GM06990 (cell line): ENCODE results near the gene TBX21.

Source experiments
- DNase-seq: peaks from one replicate; pipeline ENCODE4 v3.0.0-alpha.2; 2011; ENCODE audit not compliant: insufficient read length; ENCODE audit errors: extremely low read depth
- H3K27me3 ChIP-seq: replicated peaks from 2 replicates; pipeline ENCODE4 v1.6.0; 2011; ENCODE audit warnings: low read length; ENCODE audit not compliant: control insufficient read depth, insufficient read depth
- H3K36me3 ChIP-seq: 2 replicates; pipeline ENCODE4 v1.5.1; 2011; ENCODE audit warnings: low read length; ENCODE audit not compliant: control insufficient read depth, insufficient read depth
- H3K4me3 ChIP-seq: replicated peaks from 2 replicates; pipeline ENCODE4 v1.5.1; 2011; ENCODE audit warnings: low read depth, mild to moderate bottlenecking, control low read depth, low read length
- TF ChIP-seq, protein P1 (sequence below): IDR thresholded peaks from 2 replicates; pipeline ENCODE4 v1.5.1; 2011; ENCODE audit warnings: low read length, control low read depth, mild to moderate bottlenecking, inconsistent platforms; ENCODE audit not compliant: insufficient read depth, poor library complexity, severe bottlenecking

TBX21 gene

DNA sequence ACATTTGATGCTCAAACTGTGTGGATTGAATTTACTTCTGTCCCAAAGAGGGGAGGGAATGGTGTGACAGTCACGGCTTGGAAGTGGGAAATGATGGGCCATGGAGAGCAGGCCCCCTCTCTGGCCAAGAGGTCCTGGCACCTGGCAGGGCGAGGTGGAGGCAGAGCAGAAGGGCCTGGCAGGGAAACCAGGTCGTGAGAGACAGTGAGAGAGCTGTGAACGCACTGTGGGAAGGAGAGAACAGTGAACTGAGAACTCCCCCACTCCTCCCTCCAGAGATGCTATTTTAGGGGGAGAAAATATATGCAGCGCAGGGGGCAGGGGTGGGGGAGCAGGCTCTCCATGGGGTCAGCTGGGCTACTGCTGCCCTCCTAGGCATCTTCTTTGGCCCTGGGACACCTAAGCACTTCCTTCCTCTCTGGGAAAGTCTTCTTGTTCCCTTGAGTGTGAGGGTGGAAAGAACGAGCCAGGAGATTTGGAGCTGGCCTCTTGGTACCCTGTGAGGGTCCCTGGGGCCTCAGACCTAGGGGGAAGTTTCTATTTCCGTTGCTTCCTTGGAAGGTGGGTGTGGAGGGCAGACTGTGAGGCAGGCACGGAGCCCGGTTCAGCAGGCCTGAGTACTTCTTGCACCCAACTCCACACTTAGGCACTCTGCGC, 17.2 kb upstream of the TBX21 start:
- no peak overlapping the region for H3K4me3 ChIP-seq
- TF ChIP-seq, protein P1, sequence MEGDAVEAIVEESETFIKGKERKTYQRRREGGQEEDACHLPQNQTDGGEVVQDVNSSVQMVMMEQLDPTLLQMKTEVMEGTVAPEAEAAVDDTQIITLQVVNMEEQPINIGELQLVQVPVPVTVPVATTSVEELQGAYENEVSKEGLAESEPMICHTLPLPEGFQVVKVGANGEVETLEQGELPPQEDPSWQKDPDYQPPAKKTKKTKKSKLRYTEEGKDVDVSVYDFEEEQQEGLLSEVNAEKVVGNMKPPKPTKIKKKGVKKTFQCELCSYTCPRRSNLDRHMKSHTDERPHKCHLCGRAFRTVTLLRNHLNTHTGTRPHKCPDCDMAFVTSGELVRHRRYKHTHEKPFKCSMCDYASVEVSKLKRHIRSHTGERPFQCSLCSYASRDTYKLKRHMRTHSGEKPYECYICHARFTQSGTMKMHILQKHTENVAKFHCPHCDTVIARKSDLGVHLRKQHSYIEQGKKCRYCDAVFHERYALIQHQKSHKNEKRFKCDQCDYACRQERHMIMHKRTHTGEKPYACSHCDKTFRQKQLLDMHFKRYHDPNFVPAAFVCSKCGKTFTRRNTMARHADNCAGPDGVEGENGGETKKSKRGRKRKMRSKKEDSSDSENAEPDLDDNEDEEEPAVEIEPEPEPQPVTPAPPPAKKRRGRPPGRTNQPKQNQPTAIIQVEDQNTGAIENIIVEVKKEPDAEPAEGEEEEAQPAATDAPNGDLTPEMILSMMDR, result no peak
- H3K27me3 ChIP-seq, result peaks cover 4% of the 10 kb centered on the region
- no peak for DNase-seq
- H3K36me3 ChIP-seq, result no peaks in the 10 kb centered on the region

DNA sequence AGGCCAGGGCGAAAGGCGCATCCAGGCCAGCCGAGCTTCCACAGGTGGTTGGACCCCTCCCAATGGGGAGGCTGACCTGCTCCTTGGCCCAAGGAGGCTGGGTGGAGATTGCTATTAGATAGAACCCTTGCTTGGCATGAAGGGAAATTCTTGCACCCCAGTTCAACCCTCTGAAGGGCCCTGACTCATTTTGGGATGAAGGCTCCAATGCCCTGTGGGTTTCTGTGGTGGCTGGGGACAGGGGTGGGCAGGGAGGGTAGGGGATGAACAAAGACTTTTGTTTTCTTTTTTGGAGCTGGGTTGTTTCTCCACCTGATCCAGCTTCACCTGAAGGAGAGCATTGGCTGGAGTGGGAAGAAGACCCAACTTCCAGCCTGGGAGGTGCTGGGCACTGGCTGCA, 16.7 kb upstream of the TBX21 start:
- Histone ChIP-seq H3K4me3 (no peak overlapping the region), H3K27me3 (peaks cover 4% of the 10 kb centered on the region), H3K36me3 (no peaks in the 10 kb centered on the region)
- TF ChIP-seq, protein P1, result no peak
- no peak for DNase-seq

DNA sequence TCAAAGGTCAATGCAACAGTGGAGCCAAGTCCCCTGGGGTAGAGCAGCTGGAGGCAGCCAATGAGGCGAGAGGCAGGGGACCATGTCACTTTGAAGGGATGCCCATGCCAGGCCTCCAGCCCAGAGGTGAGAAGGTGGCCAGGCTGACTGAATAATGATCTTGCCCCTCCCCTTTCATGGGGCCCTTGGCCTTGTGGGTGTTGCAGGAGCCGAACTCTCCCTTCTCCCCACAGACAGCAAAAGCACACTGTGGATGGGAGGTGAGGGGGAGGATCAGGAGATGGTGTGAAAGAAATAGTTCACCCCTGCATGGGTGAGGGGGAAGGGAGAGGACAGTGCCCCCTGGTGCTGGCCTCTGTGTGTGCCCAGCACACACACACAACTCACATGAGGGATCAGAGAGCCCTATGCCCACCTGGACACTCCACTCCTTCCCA, 15.8 kb upstream of the TBX21 start:
- H3K27me3 ChIP-seq, result peaks cover 5% of the 10 kb centered on the region

DNA sequence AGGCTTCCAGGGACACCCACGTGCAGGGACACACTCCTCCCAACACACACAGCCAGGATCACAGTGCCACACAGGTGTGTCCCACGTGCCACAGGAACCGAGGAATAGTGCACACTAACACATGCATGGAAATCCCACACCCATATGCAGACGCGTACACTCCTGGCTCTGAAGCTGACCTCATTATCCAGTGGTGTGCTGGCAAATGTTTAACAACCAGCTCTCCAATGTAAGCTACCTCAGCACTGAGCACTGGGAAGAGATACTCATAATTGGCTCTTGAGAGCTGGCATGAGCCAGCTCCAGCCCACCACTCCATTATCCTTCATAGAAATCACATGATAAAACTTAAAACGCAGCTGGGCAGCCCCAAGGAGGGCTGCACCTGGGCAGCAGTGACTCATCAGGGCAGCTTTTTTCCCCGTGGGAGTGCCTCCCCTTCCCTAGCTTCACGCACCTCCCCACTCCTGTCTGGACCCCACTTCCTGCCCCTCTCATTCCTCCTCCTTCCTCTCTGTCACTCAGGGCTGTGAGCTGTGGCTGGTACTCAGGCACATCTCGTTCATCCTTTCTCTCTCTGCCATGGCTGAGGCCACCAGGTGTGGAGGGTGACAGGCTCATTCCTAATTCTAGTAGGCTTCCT, 14.9 kb upstream of the TBX21 start:
- TF ChIP-seq, protein P1, result no peak
- Histone ChIP-seq H3K4me3 (no peak overlapping the region), H3K27me3 (peaks cover 5% of the 10 kb centered on the region), H3K36me3 (no peaks in the 10 kb centered on the region)
- DNase-seq, result no peak

More for the DNA sequence above, 15.8 kb upstream of the TBX21 start:
- Histone ChIP-seq H3K4me3 (no peak overlapping the region), H3K36me3 (no peaks in the 10 kb centered on the region)
- DNase-seq, result no peak
- TF ChIP-seq, protein P1, result peak; percentile 38

DNA sequence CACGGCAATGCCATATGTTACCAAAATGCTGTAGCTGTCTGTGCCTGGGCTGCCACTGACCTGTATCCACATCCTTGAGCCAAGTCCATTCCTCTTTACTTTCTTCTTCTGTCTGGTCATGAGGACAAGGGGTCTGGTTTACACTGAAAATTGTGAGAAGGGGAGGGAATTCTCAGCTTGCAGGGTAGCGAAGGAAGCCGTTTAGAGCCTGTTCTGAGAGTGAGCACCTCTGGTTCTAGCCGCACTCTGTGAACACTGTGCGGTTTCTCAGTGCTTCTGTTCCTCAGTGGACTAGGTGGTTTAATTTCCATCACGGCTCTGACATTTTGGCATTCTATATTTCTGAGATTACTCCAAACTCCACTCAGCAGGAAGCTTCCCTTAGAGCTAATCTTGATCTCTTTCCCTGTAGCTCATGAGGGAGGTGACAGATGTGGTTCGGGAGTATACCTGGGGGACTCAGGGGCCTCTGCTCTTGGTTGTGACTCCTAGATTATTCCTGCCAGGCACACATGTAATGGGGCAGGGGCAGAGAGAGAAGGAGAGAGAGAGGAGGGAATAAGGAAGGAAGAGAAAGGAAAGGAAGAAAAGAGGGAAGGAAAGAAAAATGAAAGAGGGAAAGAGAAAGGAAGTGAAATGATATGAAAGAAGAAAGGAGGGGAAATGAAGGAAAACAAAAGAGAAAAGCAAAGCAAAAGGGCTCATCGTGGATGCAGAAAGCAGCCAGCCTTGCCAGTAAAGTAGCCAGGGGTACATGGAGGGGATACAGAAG, 14.2 kb upstream of the TBX21 start:
- Histone ChIP-seq H3K27me3 (peaks cover 5% of the 10 kb centered on the region), H3K4me3 (no peak overlapping the region), H3K36me3 (no peaks in the 10 kb centered on the region)
- DNase-seq, result no peak
- TF ChIP-seq, protein P1, result no peak
